K562 (cell line): Measurements from ENCODE around the gene TSGA10IP. TPM values are rescaled to one million over a fixed set of nuclear protein-coding genes. Genes with fewer than 3 reads are reported as not detected.

Experiments
- ATAC-seq: fragments of 200-7000 bp; cut with Tn5 transposase; 3 replicates; pipeline ENCODE4 v1.9.1; 2020; ENCODE audit warnings: moderate library complexity
- BruUV-seq: library from RNA; stranded (reverse); fragments of 400-500 nt; replicated peaks from 2 replicates; lab custom pipeline; 2021; lab: Mats Ljungman, UMichigan
- CTCF ChIA-PET: fragments of 300-600 bp; formaldehyde crosslinking; extraction: SDS; loops from one replicate; lab custom pipeline; 2021; ENCODE audit warnings: low intra/inter-chr PET ratio; lab: Yijun Ruan, JAX
- POLR2A ChIA-PET: fragments of 300-600, 350-650 bp; sonication (Branson Sonifier 250); formaldehyde crosslinking; extraction: SDS; loops from one replicate; lab custom pipeline; 2021; ENCODE audit warnings: antibody characterized with exemption, inconsistent platforms; lab: Yijun Ruan, JAX
- DNase-seq, 4 experiments: peaks; one replicate each; pipeline versions ENCODE4 v3.0.0 to v3.0.0-alpha.2; 2011 to 2018; ENCODE audit warnings: low spot score in 3 of 4, mixed read lengths in 3 of 4; ENCODE audit errors: extremely low read depth in 1 of 4
- FAIRE-seq: peaks from 2 replicates; lab custom pipeline; 2011; peaks lifted over from hg19 to GRCh38; lab: Jason Lieb, UNC
- H2AFZ ChIP-seq: 2 replicates; pipeline ENCODE4 v1.6.0; 2011; ENCODE audit warnings: low read depth, low read length, control low read depth, inconsistent platforms
- H3K27ac ChIP-seq: fragments of 200-600 bp; 3 replicates; pipeline ENCODE4 v1.8.0; 2011; ENCODE audit warnings: low read depth, mild to moderate bottlenecking, control low read depth, inconsistent platforms, low read length, moderate library complexity, mixed read lengths; ENCODE audit errors: extremely low read depth
- H3K27me3 ChIP-seq, 2 experiments: fragments of 300-600 bp in 1 of 2; 2 replicates in 1 of 2; 3 replicates in 1 of 2; pipeline versions ENCODE4 v1.6.0 to v1.8.0; 2011; ENCODE audit warnings: inconsistent platforms in 2 of 2, low read length in 2 of 2, mild to moderate bottlenecking in 1 of 2, mixed read lengths in 1 of 2, moderate library complexity in 1 of 2; ENCODE audit not compliant: control insufficient read depth in 2 of 2, insufficient read depth in 2 of 2
- H3K36me3 ChIP-seq: fragments of 300-600 bp; 3 replicates; pipeline ENCODE4 v1.8.0; 2011; ENCODE audit warnings: mild to moderate bottlenecking, low read length, inconsistent platforms; ENCODE audit not compliant: control insufficient read depth, insufficient read depth
- H3K4me1 ChIP-seq, 2 experiments: fragments of 200-600 bp in 1 of 2; replicated peaks in 1 of 2; 2 replicates in 1 of 2; 3 replicates in 1 of 2; pipeline versions ENCODE4 v1.5.1 to v1.8.0; 2011; ENCODE audit warnings: inconsistent platforms in 2 of 2, low read length in 2 of 2, mild to moderate bottlenecking in 1 of 2, mixed read lengths in 1 of 2, moderate library complexity in 1 of 2; ENCODE audit not compliant: control insufficient read depth in 2 of 2, insufficient read depth in 2 of 2
- H3K4me2 ChIP-seq: 2 replicates; pipeline ENCODE4 v1.6.1; 2011; ENCODE audit warnings: low read length, control low read depth, inconsistent platforms, mixed read lengths; ENCODE audit not compliant: insufficient read depth
- H3K4me3 ChIP-seq: fragments of 200-600 bp; sonication (generic), shearing (Covaris generic); 2 replicates; pipeline ENCODE4 v1.5.1; 2016; ENCODE audit warnings: control low read depth, inconsistent platforms
- H3K79me2 ChIP-seq: fragments of 200-600 bp; 3 replicates; pipeline ENCODE4 v1.8.0; 2011; ENCODE audit warnings: low read length, inconsistent platforms; ENCODE audit not compliant: control insufficient read depth, insufficient read depth
- H3K9ac ChIP-seq, 2 experiments: 2 replicates each; pipeline versions ENCODE4 v1.6.0 to v1.6.1; 2011; ENCODE audit warnings: low read depth in 2 of 2, low read length in 2 of 2, control low read depth in 1 of 2, inconsistent platforms in 1 of 2, mild to moderate bottlenecking in 1 of 2, mixed read lengths in 1 of 2; ENCODE audit not compliant: insufficient read depth in 1 of 2
- H3K9me1 ChIP-seq: one replicate; pipeline ENCODE4 v1.6.0; 2011; ENCODE audit warnings: inconsistent platforms, mild to moderate bottlenecking, low read length, moderate library complexity; ENCODE audit not compliant: control insufficient read depth, insufficient read depth
- H3K9me3 ChIP-seq: replicated peaks from 2 replicates; pipeline ENCODE4 v1.5.1; 2011; ENCODE audit warnings: low read depth, low read length, inconsistent platforms; ENCODE audit not compliant: control insufficient read depth, insufficient read depth
- H4K20me1 ChIP-seq: replicated peaks from 2 replicates; pipeline ENCODE4 v1.6.1; 2011; ENCODE audit warnings: low read length, inconsistent platforms, mixed read lengths; ENCODE audit not compliant: control insufficient read depth, insufficient read depth
- BACH1 ChIP-seq: fragments of 200-800 bp; sonication (Bioruptor generic); IDR thresholded peaks from 2 replicates; pipeline ENCODE4 v1.6.1; 2016; ENCODE audit warnings: missing genetic modification characterization, missing compliant biosample characterization
- C11orf30 ChIP-seq: fragments of 450-650 bp; IDR thresholded peaks from 2 replicates; pipeline ENCODE4 v1.6.1; 2016; ENCODE audit warnings: low read depth, mild to moderate bottlenecking
- CSDE1 ChIP-seq, 2 experiments: fragments of 450-650 bp; IDR thresholded peaks; 2 replicates each; pipeline ENCODE4 v1.6.1; 2016; ENCODE audit warnings: mild to moderate bottlenecking in 1 of 2
- CTCFL ChIP-seq: IDR thresholded peaks from 2 replicates; pipeline ENCODE4 v1.6.1; 2011; ENCODE audit warnings: borderline replicate concordance, low read depth, mild to moderate bottlenecking, moderate library complexity, low read length; ENCODE audit not compliant: insufficient read depth, poor library complexity, severe bottlenecking
- JUN ChIP-seq, 2 experiments: sonication (generic) in 1 of 2; formaldehyde crosslinking in 1 of 2; IDR thresholded peaks; 2 replicates each; pipeline versions ENCODE4 v1.6.1 to v1.8.0; 2012 to 2022; ENCODE audit warnings: borderline replicate concordance in 2 of 2, mild to moderate bottlenecking in 2 of 2, improper control_type of control experiment in 1 of 2, low read depth in 1 of 2, low read length in 1 of 2, missing genetic modification reagents in 1 of 2
- NCOA1 ChIP-seq: fragments of 450-650 bp; IDR thresholded peaks from 2 replicates; pipeline ENCODE4 v1.6.1; 2016; ENCODE audit warnings: low read depth
- RB1 ChIP-seq: fragments of 450-650 bp; IDR thresholded peaks from 2 replicates; pipeline ENCODE4 v1.6.1; 2017; ENCODE audit warnings: low read depth, mild to moderate bottlenecking
- RBM39 ChIP-seq: fragments of 200-400 bp; formaldehyde crosslinking; optimal IDR thresholded peaks from 2 replicates; pipeline ENCODE3; 2018; ENCODE audit warnings: low read depth, low read length
- SAFB2 ChIP-seq: fragments of 200-400 bp; formaldehyde crosslinking; IDR thresholded peaks from 2 replicates; pipeline ENCODE4 v1.6.1; 2018; ENCODE audit warnings: borderline replicate concordance, low read length, low read depth, moderate library complexity; ENCODE audit not compliant: severe bottlenecking
- TARDBP ChIP-seq: fragments of 450-650 bp; IDR thresholded peaks from 2 replicates; pipeline ENCODE4 v1.6.1; 2016
- WGBS: fragments of 100-300 bp; shearing (Covaris generic); methylation state at CpG from one replicate; pipeline ENCODE4 v1.1.6; 2016; ENCODE audit warnings: low coverage, mixed read lengths; ENCODE audit not compliant: insufficient coverage; ENCODE audit errors: missing lambda C conversion rate; 5-methylcytosine and 5-hydroxymethylcytosine counted together
- in situ Hi-C: fragments of 300-500 bp; cut with MboI; formaldehyde crosslinking; loops from 4 replicates; pipeline ENCODE4 v1.15.0; 2018; ENCODE audit warnings: inconsistent platforms, mixed read lengths
- intact Hi-C: fragments of 100-400 bp; cut with micrococcal nuclease; formaldehyde crosslinking; loops from 2 replicates; pipeline ENCODE4 v1.14.2; 2022
- polyA plus RNA-seq, 8 experiments: library from polyadenylated mRNA; depleted of rRNA in 4 of 8; stranded (reverse) in 5 of 8; unstranded in 3 of 8; fragments of >200 nt; fragmentation: Nextera tagmentation in 2 of 8; fragmentation: Illumina TruSeq in 1 of 8; extraction: Ambion mirVana in 2 of 8; extraction: Trizol in 1 of 8; gene quantifications; 2 replicates each; pipeline versions ENCODE4 v1.2.1 to v1.2.3, GENCODE V29; 2011 to 2014; ENCODE audit warnings: inconsistent platforms in 1 of 8, missing spikeins in 1 of 8
- total RNA-seq, 7 experiments: library from RNA; depleted of rRNA in 6 of 7; stranded (reverse); fragments of >200 nt in 6 of 7; fragmentation: Illumina TruSeq in 2 of 7; extraction: Trizol in 2 of 7; gene quantifications; 2 replicates each; pipeline versions ENCODE4 v1.2.1 to v1.2.3, GENCODE V29; 2011 to 2021; ENCODE audit warnings: low replicate concordance in 1 of 7
- TF ChIP-seq, protein P1 (sequence below): sonication (generic); formaldehyde crosslinking; IDR thresholded peaks from 2 replicates; pipeline ENCODE4 v1.5.0; 2020; ENCODE audit warnings: missing genetic modification reagents
- TF ChIP-seq, protein P2 (sequence below): fragments of 450-650 bp; IDR thresholded peaks from 2 replicates; pipeline ENCODE4 v1.6.1; 2017; ENCODE audit warnings: antibody characterized with exemption, mild to moderate bottlenecking

Gene TSGA10IP
- total and polyA plus RNA-seq, 9 of the 15 experiments (the other 6 are each of a cell fraction or from before 2014, with no cell fraction given), result not detected

- H2AFZ ChIP-seq, result peak overlapping the region; percentile 42; the same call in 1 of the 2 replicates
- ChIA-PET POLR2A (interaction anchor here (0.9 to 2.2 kb wide), 6 partner anchors 9 to 443 kb away, joined by 3 to 7 read pairs (median 5); partner anchors contain the start of gene CCDC85B), CTCF (no interaction called here)
- in situ Hi-C loops, result no loop called here
- H4K20me1 ChIP-seq, result no peaks in the 10 kb centered on the region
- 11% methylated on average over 12 of the region's 12 CpGs for WGBS
- no TSS peak for BruUV-seq
- H3K9ac ChIP-seq, result peak overlapping the region in 1 of 2 experiments; percentile 79; a peak in 2 of 4 replicates
- peaks cover 0 to 18% of the 10 kb centered on the region in 2 experiments; a peak in 2 of 5 replicates for H3K4me1 ChIP-seq
- no peak overlapping the region for H3K4me3 ChIP-seq
- FAIRE-seq (no peak), ATAC-seq (peak; percentile 52), DNase-seq (no peak)
- peaks cover 0 to 5% of the 10 kb centered on the region in 2 experiments; a peak in 1 of 5 replicates for H3K27me3 ChIP-seq
- no peaks in the 10 kb centered on the region for H3K79me2 ChIP-seq
- H3K36me3 ChIP-seq, result no peaks in the 10 kb centered on the region
- intact Hi-C loops, result no loop called here
- H3K9me1 ChIP-seq, result no peaks in the 10 kb centered on the region
- no peak overlapping the region for H3K27ac ChIP-seq
- no peak overlapping the region for H3K4me2 ChIP-seq
- H3K9me3 ChIP-seq, result no peaks in the 10 kb centered on the region
- TF ChIP-seq RB1, result no peak
- no peak for TF ChIP-seq CSDE1 (IDR thresholded peaks at IDR 0.05)
- no peak for TF ChIP-seq SAFB2
- no peak for TF ChIP-seq TARDBP
- no peak for TF ChIP-seq RBM39
- no peak for TF ChIP-seq BACH1
- no peak for TF ChIP-seq CTCFL
- TF ChIP-seq NCOA1, result no peak
- TF ChIP-seq, protein P1, sequence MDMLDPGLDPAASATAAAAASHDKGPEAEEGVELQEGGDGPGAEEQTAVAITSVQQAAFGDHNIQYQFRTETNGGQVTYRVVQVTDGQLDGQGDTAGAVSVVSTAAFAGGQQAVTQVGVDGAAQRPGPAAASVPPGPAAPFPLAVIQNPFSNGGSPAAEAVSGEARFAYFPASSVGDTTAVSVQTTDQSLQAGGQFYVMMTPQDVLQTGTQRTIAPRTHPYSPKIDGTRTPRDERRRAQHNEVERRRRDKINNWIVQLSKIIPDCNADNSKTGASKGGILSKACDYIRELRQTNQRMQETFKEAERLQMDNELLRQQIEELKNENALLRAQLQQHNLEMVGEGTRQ (CRISPR knock-in tag), result no peak
- TF ChIP-seq, protein P2, sequence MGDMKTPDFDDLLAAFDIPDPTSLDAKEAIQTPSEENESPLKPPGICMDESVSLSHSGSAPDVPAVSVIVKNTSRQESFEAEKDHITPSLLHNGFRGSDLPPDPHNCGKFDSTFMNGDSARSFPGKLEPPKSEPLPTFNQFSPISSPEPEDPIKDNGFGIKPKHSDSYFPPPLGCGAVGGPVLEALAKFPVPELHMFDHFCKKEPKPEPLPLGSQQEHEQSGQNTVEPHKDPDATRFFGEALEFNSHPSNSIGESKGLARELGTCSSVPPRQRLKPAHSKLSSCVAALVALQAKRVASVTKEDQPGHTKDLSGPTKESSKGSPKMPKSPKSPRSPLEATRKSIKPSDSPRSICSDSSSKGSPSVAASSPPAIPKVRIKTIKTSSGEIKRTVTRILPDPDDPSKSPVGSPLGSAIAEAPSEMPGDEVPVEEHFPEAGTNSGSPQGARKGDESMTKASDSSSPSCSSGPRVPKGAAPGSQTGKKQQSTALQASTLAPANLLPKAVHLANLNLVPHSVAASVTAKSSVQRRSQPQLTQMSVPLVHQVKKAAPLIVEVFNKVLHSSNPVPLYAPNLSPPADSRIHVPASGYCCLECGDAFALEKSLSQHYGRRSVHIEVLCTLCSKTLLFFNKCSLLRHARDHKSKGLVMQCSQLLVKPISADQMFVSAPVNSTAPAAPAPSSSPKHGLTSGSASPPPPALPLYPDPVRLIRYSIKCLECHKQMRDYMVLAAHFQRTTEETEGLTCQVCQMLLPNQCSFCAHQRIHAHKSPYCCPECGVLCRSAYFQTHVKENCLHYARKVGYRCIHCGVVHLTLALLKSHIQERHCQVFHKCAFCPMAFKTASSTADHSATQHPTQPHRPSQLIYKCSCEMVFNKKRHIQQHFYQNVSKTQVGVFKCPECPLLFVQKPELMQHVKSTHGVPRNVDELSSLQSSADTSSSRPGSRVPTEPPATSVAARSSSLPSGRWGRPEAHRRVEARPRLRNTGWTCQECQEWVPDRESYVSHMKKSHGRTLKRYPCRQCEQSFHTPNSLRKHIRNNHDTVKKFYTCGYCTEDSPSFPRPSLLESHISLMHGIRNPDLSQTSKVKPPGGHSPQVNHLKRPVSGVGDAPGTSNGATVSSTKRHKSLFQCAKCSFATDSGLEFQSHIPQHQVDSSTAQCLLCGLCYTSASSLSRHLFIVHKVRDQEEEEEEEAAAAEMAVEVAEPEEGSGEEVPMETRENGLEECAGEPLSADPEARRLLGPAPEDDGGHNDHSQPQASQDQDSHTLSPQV, result no peak
- no peak for TF ChIP-seq JUN (IDR thresholded peaks at IDR 0.05; ENCODE audit: borderline replicate concordance, low read depth, low read length)
- no peak for TF ChIP-seq JUN (CRISPR knock-in tag; IDR thresholded peaks at IDR 0.05; ENCODE audit: borderline replicate concordance)
- TF ChIP-seq C11orf30, result no peak
These were observed 2.4 kb downstream of the TSGA10IP start for GRCh38 chr11:65947603-65948125.
